H1 (cell line): ENCODE measurements around the gene ABHD14A. TPM values are rescaled to one million over a fixed set of nuclear protein-coding genes. Genes with fewer than 3 reads are reported as not detected.

Source experiments
- CTCF ChIA-PET: fragments of 300-600 bp; sonication (Branson Sonifier 250); formaldehyde crosslinking; loops from one replicate; lab custom pipeline; 2021; ENCODE audit not compliant: partially characterized antibody; lab: Charles Lee
- POLR2A ChIA-PET: fragments of 300-600 bp; sonication (Branson Sonifier 250); formaldehyde crosslinking; loops from one replicate; lab custom pipeline; 2021; ENCODE audit warnings: inconsistent platforms; ENCODE audit not compliant: partially characterized antibody; lab: Charles Lee
- DNase-seq, 2 experiments: peaks; one replicate each; pipeline versions ENCODE4 v3.0.0 to v3.0.0-alpha.2; 2010 to 2022; ENCODE audit warnings: low spot score in 2 of 2, low read depth in 1 of 2, mixed read lengths in 1 of 2
- FAIRE-seq: peaks from 2 replicates; lab custom pipeline; 2011; peaks lifted over from hg19 to GRCh38; lab: Jason Lieb, UNC
- H2AFZ ChIP-seq: 2 replicates; pipeline ENCODE4 v1.8.1; 2012; ENCODE audit warnings: low read length, inconsistent platforms
- H2AK5ac ChIP-seq: 2 replicates; pipeline ENCODE4 v1.6.1; 2013; ENCODE audit warnings: low read depth, low read length
- H2BK120ac ChIP-seq: replicated peaks from 2 replicates; pipeline ENCODE3; 2013; ENCODE audit warnings: low read depth, low read length, inconsistent platforms
- H2BK12ac ChIP-seq: 2 replicates; pipeline ENCODE4 v1.6.1; 2013; ENCODE audit warnings: low read depth, low read length
- H2BK15ac ChIP-seq: 2 replicates; pipeline ENCODE4 v1.6.1; 2013; ENCODE audit warnings: low read length
- H2BK20ac ChIP-seq: 2 replicates; pipeline ENCODE4 v1.6.1; 2013; ENCODE audit warnings: low read length
- H2BK5ac ChIP-seq: 2 replicates; pipeline ENCODE4 v1.6.1; 2013; ENCODE audit warnings: low read depth, low read length
- H3K14ac ChIP-seq: 2 replicates; pipeline ENCODE4 v1.6.1; 2013; ENCODE audit warnings: inconsistent platforms; ENCODE audit not compliant: insufficient read length
- H3K18ac ChIP-seq: 2 replicates; pipeline ENCODE4 v1.6.1; 2013; ENCODE audit warnings: low read length; ENCODE audit errors: extremely low read depth
- H3K23ac ChIP-seq: 2 replicates; pipeline ENCODE4 v1.6.1; 2013; ENCODE audit warnings: inconsistent platforms; ENCODE audit not compliant: insufficient read length
- H3K23me2 ChIP-seq: 2 replicates; pipeline ENCODE4 v1.6.1; 2013; ENCODE audit warnings: low read depth, low read length
- H3K27ac ChIP-seq: 2 replicates; pipeline ENCODE4 v1.6.1; 2011; ENCODE audit warnings: low read depth, low read length, inconsistent platforms
- H3K27me3 ChIP-seq, 4 experiments: replicated peaks in 1 of 4; 1 replicate in 1 of 4; 2 replicates in 3 of 4; pipeline versions ENCODE4 v1.6.1 to v1.8.1; 2011 to 2013; ENCODE audit warnings: low read length in 3 of 4, mild to moderate bottlenecking in 3 of 4, inconsistent platforms in 2 of 4, mixed read lengths in 2 of 4, moderate library complexity in 1 of 4; ENCODE audit not compliant: control insufficient read depth in 3 of 4, insufficient read depth in 3 of 4; ENCODE audit errors: extremely low read depth in 1 of 4
- H3K36me3 ChIP-seq, 4 experiments: 2 replicates each; pipeline versions ENCODE4 v1.6.1 to v1.8.1; 2011 to 2013; ENCODE audit warnings: mild to moderate bottlenecking in 4 of 4, low read length in 3 of 4, moderate library complexity in 2 of 4, control low read depth in 1 of 4, inconsistent platforms in 1 of 4; ENCODE audit not compliant: insufficient read depth in 4 of 4, control insufficient read depth in 2 of 4
- H3K4ac ChIP-seq: replicated peaks from 2 replicates; pipeline ENCODE3; 2013; ENCODE audit warnings: low read length, low read depth, mixed read lengths, inconsistent platforms; ENCODE audit not compliant: insufficient read length
- H3K4me1 ChIP-seq, 4 experiments: replicated peaks in 1 of 4; 1 replicate in 1 of 4; 2 replicates in 3 of 4; pipeline versions ENCODE4 v1.6.1 to v1.8.1; 2011 to 2013; ENCODE audit warnings: low read length in 3 of 4, inconsistent platforms in 2 of 4, mixed read lengths in 1 of 4; ENCODE audit not compliant: insufficient read depth in 4 of 4, control insufficient read depth in 3 of 4
- H3K4me2 ChIP-seq, 2 experiments: 2 replicates each; pipeline versions ENCODE4 v1.6.1 to v1.8.1; 2011 to 2013; ENCODE audit warnings: low read depth in 2 of 2, low read length in 2 of 2, control low read depth in 1 of 2, inconsistent platforms in 1 of 2, mild to moderate bottlenecking in 1 of 2; ENCODE audit not compliant: insufficient read depth in 1 of 2
- H3K4me3 ChIP-seq, 4 experiments: fragments of 200-600, 300-600 bp in 1 of 4; sonication (generic), shearing (Covaris generic), sonication (Bioruptor Twin) in 1 of 4; 2 replicates each; pipeline versions ENCODE4 v1.5.1 to v1.8.1; 2011 to 2016; ENCODE audit warnings: low read length in 4 of 4, low read depth in 3 of 4, control low read depth in 2 of 4, inconsistent platforms in 2 of 4, mild to moderate bottlenecking in 2 of 4, mixed read lengths in 1 of 4, moderate library complexity in 1 of 4; ENCODE audit not compliant: insufficient read depth in 2 of 4; ENCODE audit errors: extremely low read depth in 1 of 4
- H3K56ac ChIP-seq: replicated peaks from 2 replicates; pipeline ENCODE3; 2013; ENCODE audit warnings: low read depth, mild to moderate bottlenecking, mixed read lengths, low read length, inconsistent platforms; ENCODE audit not compliant: insufficient read length
- H3K79me1 ChIP-seq: 2 replicates; pipeline ENCODE4 v1.6.1; 2013; ENCODE audit warnings: low read depth, low read length, control low read depth
- H3K79me2 ChIP-seq, 2 experiments: 2 replicates each; pipeline versions ENCODE4 v1.6.1 to v1.8.1; 2012 to 2013; ENCODE audit warnings: low read length in 2 of 2, mild to moderate bottlenecking in 2 of 2, inconsistent platforms in 1 of 2; ENCODE audit not compliant: insufficient read depth in 2 of 2, control insufficient read depth in 1 of 2
- H3K9ac ChIP-seq, 4 experiments: replicated peaks in 1 of 4; 1 replicate in 1 of 4; 2 replicates in 3 of 4; pipeline versions ENCODE4 v1.6.1 to v1.8.1; 2011 to 2013; ENCODE audit warnings: low read depth in 3 of 4, low read length in 3 of 4, control low read depth in 2 of 4, mild to moderate bottlenecking in 2 of 4, moderate library complexity in 2 of 4, inconsistent platforms in 1 of 4; ENCODE audit errors: extremely low read depth in 1 of 4
- H3K9me3 ChIP-seq, 2 experiments: 2 replicates each; pipeline versions ENCODE4 v1.6.1 to v1.8.1; 2012 to 2013; ENCODE audit warnings: mild to moderate bottlenecking in 2 of 2, moderate library complexity in 2 of 2, control low read depth in 1 of 2, inconsistent platforms in 1 of 2, low read depth in 1 of 2, low read length in 1 of 2, mixed read lengths in 1 of 2; ENCODE audit not compliant: insufficient read depth in 2 of 2
- H4K20me1 ChIP-seq, 2 experiments: replicated peaks in 1 of 2; 2 replicates each; pipeline versions ENCODE3 to v1.8.1; 2011 to 2013; ENCODE audit warnings: inconsistent platforms in 2 of 2, low read length in 2 of 2, mild to moderate bottlenecking in 1 of 2; ENCODE audit not compliant: insufficient read depth in 2 of 2, control insufficient read depth in 1 of 2
- H4K5ac ChIP-seq: 2 replicates; pipeline ENCODE4 v1.6.1; 2013; ENCODE audit warnings: low read length, low read depth, mixed read lengths, inconsistent platforms; ENCODE audit not compliant: insufficient read length
- H4K8ac ChIP-seq: 2 replicates; pipeline ENCODE4 v1.8.0; 2013; ENCODE audit warnings: mild to moderate bottlenecking, moderate library complexity, low read length, inconsistent platforms; ENCODE audit not compliant: insufficient read depth; ENCODE audit errors: extremely low read depth
- H4K91ac ChIP-seq: replicated peaks from 2 replicates; pipeline ENCODE3; 2013; ENCODE audit warnings: low read length, mixed read lengths, inconsistent platforms; ENCODE audit not compliant: insufficient read length
- CBX5 ChIP-seq: fragments of 300-800, 300-1000 bp; sonication (generic); IDR thresholded peaks from 2 replicates; pipeline ENCODE4 v1.7.1; 2016; ENCODE audit warnings: antibody characterized with exemption, low read length, low read depth
- CREB1 ChIP-seq: IDR thresholded peaks from 2 replicates; pipeline ENCODE4 v1.6.1; 2012; ENCODE audit warnings: inconsistent platforms
- CTBP2 ChIP-seq: IDR thresholded peaks from 2 replicates; pipeline ENCODE4 v1.7.0; 2011; ENCODE audit warnings: borderline replicate concordance, mild to moderate bottlenecking, moderate library complexity, mixed read lengths, low read length; ENCODE audit not compliant: insufficient read depth, insufficient read length
- HDAC2 ChIP-seq, 2 experiments: fragments of 300-600 bp in 1 of 2; sonication (generic) in 1 of 2; IDR thresholded peaks; 2 replicates each; pipeline ENCODE4 v1.6.1; 2011 to 2012; ENCODE audit warnings: low read depth in 2 of 2, low read length in 2 of 2, mild to moderate bottlenecking in 2 of 2, moderate library complexity in 2 of 2, borderline replicate concordance in 1 of 2, inconsistent platforms in 1 of 2
- JUN ChIP-seq: IDR thresholded peaks from 2 replicates; pipeline ENCODE4 v1.6.1; 2011; ENCODE audit warnings: low read depth, mild to moderate bottlenecking, improper control_type of control experiment, low read length
- JUND ChIP-seq: IDR thresholded peaks from 2 replicates; pipeline ENCODE4 v1.6.1; 2011; ENCODE audit warnings: mild to moderate bottlenecking, improper control_type of control experiment, low read length
- NRF1 ChIP-seq: IDR thresholded peaks from 2 replicates; pipeline ENCODE4 v1.6.1; 2011; ENCODE audit warnings: mild to moderate bottlenecking, low read depth, low read length, improper control_type of control experiment
- SIN3A ChIP-seq, 2 experiments: IDR thresholded peaks in 1 of 2; conservative IDR thresholded peaks in 1 of 2; 2 replicates each; pipeline ENCODE4 v1.6.1; 2011 to 2012; ENCODE audit warnings: low read length in 2 of 2, improper control_type of control experiment in 1 of 2, low read depth in 1 of 2, mild to moderate bottlenecking in 1 of 2
- TAF1 ChIP-seq: IDR thresholded peaks from 2 replicates; pipeline ENCODE4 v1.6.1; 2011; ENCODE audit warnings: mild to moderate bottlenecking, low read depth, low read length
- WGBS, 2 experiments: shearing (Covaris generic) in 1 of 2; methylation state at CpG; one replicate each; pipeline versions ENCODE4 v1.1.6 to v1.1.7; 2013 to 2015; ENCODE audit warnings: low lambda C conversion rate in 2 of 2, mixed read lengths in 2 of 2, inconsistent platforms in 1 of 2, low coverage in 1 of 2, missing lambda C conversion rate in 1 of 2; ENCODE audit not compliant: insufficient replicate concordance in 2 of 2, insufficient coverage in 1 of 2, insufficient read length in 1 of 2; ENCODE audit errors: extremely low coverage in 1 of 2, missing lambda C conversion rate in 1 of 2; 5-methylcytosine and 5-hydroxymethylcytosine counted together
- polyA plus RNA-seq, 7 experiments: library from polyadenylated mRNA; depleted of rRNA in 3 of 7; stranded (reverse) in 5 of 7; unstranded in 2 of 7; fragments of >200 nt in 5 of 7; fragments of 200-250 nt in 2 of 7; gene quantifications; 1 replicate in 5 of 7; 2 replicates in 1 of 7; 4 replicates in 1 of 7; pipeline versions ENCODE4 v1.2.1 to v1.2.3, GENCODE V29; 2011 to 2013; ENCODE audit warnings: missing spikeins in 2 of 7, mixed read lengths in 2 of 7
- total RNA-seq: library from RNA; stranded (reverse); fragmentation: NEBNext Ultra II Directional; extraction: Animal tissue kit (Norgen Biotek cat#: 25700); gene quantifications from 2 replicates; pipeline ENCODE4 v1.2.1, GENCODE V29; 2021
- TF ChIP-seq, protein P1 (sequence below): IDR thresholded peaks from 2 replicates; pipeline ENCODE4 v1.6.1; 2011; ENCODE audit warnings: low read depth, mild to moderate bottlenecking, low read length; ENCODE audit not compliant: insufficient read depth

The ABHD14A gene
- total and polyA plus RNA-seq, 2 of the 8 experiments (the other 6 are each of a cell fraction or from before 2014, with no cell fraction given) = 4.6 to 9.8 TPM

DNA sequence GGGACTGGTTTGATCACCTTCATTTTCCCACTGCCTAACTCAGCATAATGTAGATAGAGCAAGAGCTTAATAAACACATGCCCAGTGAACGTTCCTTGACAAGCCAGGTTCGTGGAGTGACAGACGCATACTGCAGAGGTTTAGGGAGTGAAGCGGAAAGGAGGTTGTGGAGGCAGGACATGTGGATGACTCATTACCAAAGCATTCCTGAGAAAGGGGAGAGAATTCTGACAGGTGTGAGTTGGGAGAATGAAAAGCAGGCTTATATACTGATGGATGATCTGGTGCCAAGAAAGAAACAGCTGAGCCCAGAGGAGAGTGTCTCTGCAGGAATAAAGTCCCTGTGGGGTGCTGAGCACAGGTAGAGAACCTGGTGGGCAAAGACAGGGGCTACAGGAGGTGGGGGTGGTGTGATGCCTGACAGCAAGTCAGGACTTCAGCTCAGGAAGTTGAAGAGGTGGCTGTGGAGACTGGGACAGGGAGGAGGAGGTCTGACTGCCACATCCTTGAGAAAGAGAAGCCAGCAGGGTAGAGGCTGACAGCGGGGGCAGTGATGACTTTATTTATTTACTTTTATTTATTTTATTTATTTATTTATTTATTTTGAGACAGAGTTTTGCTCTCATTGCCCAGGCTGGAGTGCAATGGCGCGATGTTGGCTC is 23.2 kb downstream of the ABHD14A start:
- Histone ChIP-seq H3K23me2 (peaks cover 5% of the 10 kb centered on the region; the same call in 1 of the 2 replicates), H3K18ac (no peak overlapping the region), H3K79me1 (peaks cover 4% of the 10 kb centered on the region), H4K8ac (no peak overlapping the region), H3K36me3 (peaks cover 12 to 22% (median 16%) of the 10 kb centered on the region in 4 experiments), H3K4me3 (no peak overlapping the region), H3K9me3 (no peaks in the 10 kb centered on the region), H2BK20ac (no peak overlapping the region), H2BK15ac (no peak overlapping the region), H3K79me2 (peaks cover 0 to 17% of the 10 kb centered on the region in 2 experiments; a peak in 3 of 4 replicates), H4K20me1 (peaks cover 0 to 3% of the 10 kb centered on the region in 2 experiments), H3K14ac (no peak overlapping the region), H3K4me1 (peaks cover 8 to 26% (median 16%) of the 10 kb centered on the region in 4 experiments), H3K27ac (no peak overlapping the region), H3K9ac (no peak overlapping the region), H2BK12ac (no peak overlapping the region), H3K4ac (no peak overlapping the region), H2BK120ac (no peak overlapping the region), H2AFZ (no peak overlapping the region), H3K23ac (no peak overlapping the region), H2AK5ac (no peak overlapping the region), H4K91ac (no peak overlapping the region), H4K5ac (no peak overlapping the region), H2BK5ac (no peak overlapping the region), H3K27me3 (no peaks in the 10 kb centered on the region; a peak in 1 of 7 replicates), H3K4me2 (peak overlapping the region; percentile 5 to 14; a peak in 2 of 4 replicates), H3K56ac (no peak overlapping the region)
- ChIA-PET POLR2A (interaction anchor here (0.7 to 1.5 kb wide), 7 partner anchors 14 to 165 kb away, joined by 3 to 8 read pairs (median 3); partner anchors contain the start of gene ACY1), CTCF (interaction anchor here (0.7 to 2.6 kb wide), 11 partner anchors 14 to 380 kb away, joined by 3 to 13 read pairs (median 3); partner anchors contain the start of gene DUSP7)
- 68% methylated on average over 7 of the region's 7 CpGs; no CpG with 5 or more reads in 1 of the 2 experiments for WGBS, 2 experiments
- FAIRE-seq = no peak
- no peak for DNase-seq
- TF ChIP-seq JUN (peak; percentile 52), TAF1 (no peak), NRF1 (no peak), CTBP2 (no peak), HDAC2 (IDR thresholded peaks at IDR 0.05; ENCODE audit: borderline replicate concordance in 1 of 2, low read depth in 2 of 2, low read length in 2 of 2) (peak in 1 of 2 experiments; percentile 25; a peak in 1 of 4 replicates), SIN3A (conservative IDR thresholded peaks at IDR 0.05 in 1 of 2, IDR thresholded peaks at IDR 0.05 in 1 of 2; ENCODE audit: low read depth in 1 of 2, low read length in 2 of 2) (peak in 1 of 2 experiments; percentile 87; a peak in 2 of 4 replicates), CREB1 (no peak), CBX5 (no peak), JUND (peak; percentile 94)
- TF ChIP-seq, protein P1, sequence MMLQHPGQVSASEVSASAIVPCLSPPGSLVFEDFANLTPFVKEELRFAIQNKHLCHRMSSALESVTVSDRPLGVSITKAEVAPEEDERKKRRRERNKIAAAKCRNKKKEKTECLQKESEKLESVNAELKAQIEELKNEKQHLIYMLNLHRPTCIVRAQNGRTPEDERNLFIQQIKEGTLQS = no peak
